ENCODE data around the gene MED16.

Gene MED16

GRCh38 chr19:904545-904944 lies 11.6 kb upstream of the MED16 start:
- H3K4me3 ChIP-seq: no peak overlapping the region
- no peak for TF ChIP-seq CTCF (IDR thresholded peaks at IDR 0.05)
- DNase-seq (ENCODE audit: low spot score): no peak
- no peak overlapping the region for H3K27ac ChIP-seq

GRCh38 chr19:903266-903797 lies 10.3 kb upstream of the MED16 start:
- TF ChIP-seq CTCF (IDR thresholded peaks at IDR 0.05): no peak
- Histone ChIP-seq H3K4me3 (no peak overlapping the region), H3K27ac (no peak overlapping the region)
- no peak for DNase-seq (ENCODE audit: low spot score)

- TF ChIP-seq CTCF (IDR thresholded peaks at IDR 0.05): no peak
- Histone ChIP-seq H3K4me3 (no peak overlapping the region), H3K27ac (no peak overlapping the region)
- DNase-seq (ENCODE audit: low spot score): no peak
Measured at GRCh38 chr19:902446-903226, 9.6 kb upstream of the MED16 start.

- TF ChIP-seq CTCF (IDR thresholded peaks at IDR 0.05): no peak
- H3K4me3 ChIP-seq: no peak overlapping the region
- no peak for DNase-seq (ENCODE audit: low spot score)
- H3K27ac ChIP-seq: no peak overlapping the region
Measured at GRCh38 chr19:902093-902370, 9.0 kb upstream of the MED16 start.

- no peak for DNase-seq (ENCODE audit: low spot score)
- H3K4me3 ChIP-seq: no peak overlapping the region
- no peak overlapping the region for H3K27ac ChIP-seq
- no peak for TF ChIP-seq CTCF (IDR thresholded peaks at IDR 0.05)
Measured at GRCh38 chr19:901216-902092, 8.5 kb upstream of the MED16 start.

GRCh38 chr19:900302-901111 lies 7.5 kb upstream of the MED16 start:
- no peak for TF ChIP-seq CTCF (IDR thresholded peaks at IDR 0.05)
- H3K27ac ChIP-seq: no peak overlapping the region
- DNase-seq (ENCODE audit: low spot score): no peak

More at GRCh38 chr19:900302-901111, 7.5 kb upstream of the MED16 start:
- H3K4me3 ChIP-seq: no peak overlapping the region
